ENCODE results near the gene ABCA6. TPM values are rescaled to one million over a fixed set of nuclear protein-coding genes. Genes with fewer than 3 reads are reported as not detected.
A peak's percentile ranks its signal among the peaks of the same experiment; 100 is the strongest.

ABCA6 gene
- total and polyA plus RNA-seq, 5 experiments from 2014 or later: 0.15 to 0.70 (median 0.66) TPM; not detected in 2

DNA sequence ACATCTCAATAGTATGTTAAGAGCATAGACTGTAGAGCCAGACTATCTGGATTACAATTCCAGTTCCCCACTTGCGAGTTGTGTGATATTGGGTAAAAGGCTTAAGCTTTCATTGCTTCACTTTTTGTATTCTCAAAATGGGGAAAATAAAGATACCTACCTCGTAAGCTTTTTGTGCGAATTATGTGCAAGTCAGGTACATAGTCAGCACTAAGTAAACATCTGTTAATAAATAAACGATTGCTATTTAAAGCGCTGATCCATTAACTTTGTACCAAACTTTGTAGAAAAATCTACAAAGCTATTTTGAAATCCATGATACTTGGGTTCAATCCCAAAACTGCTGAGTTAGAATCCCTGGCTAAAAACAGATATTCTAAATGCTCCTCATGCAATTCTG, 19.6 kb downstream of the ABCA6 start:
- H3K9me3 Mint-ChIP-seq: no peaks in the 10 kb centered on the region
- no peak overlapping the region for H3K4me3 Mint-ChIP-seq
- ATAC-seq (no peak), DNase-seq (no peak)
- H3K36me3 Mint-ChIP-seq: no peaks in the 10 kb centered on the region
- POLR2A ChIA-PET: no interaction called here
- H3K4me1 Mint-ChIP-seq: peaks cover 0 to 8% (median 0%) of the 10 kb centered on the region in 4 donors
- H3K27me3 Mint-ChIP-seq: peaks cover 0 to 7% (median 0%) of the 10 kb centered on the region in 5 donors
- no peak overlapping the region for H3K27ac Mint-ChIP-seq

DNA sequence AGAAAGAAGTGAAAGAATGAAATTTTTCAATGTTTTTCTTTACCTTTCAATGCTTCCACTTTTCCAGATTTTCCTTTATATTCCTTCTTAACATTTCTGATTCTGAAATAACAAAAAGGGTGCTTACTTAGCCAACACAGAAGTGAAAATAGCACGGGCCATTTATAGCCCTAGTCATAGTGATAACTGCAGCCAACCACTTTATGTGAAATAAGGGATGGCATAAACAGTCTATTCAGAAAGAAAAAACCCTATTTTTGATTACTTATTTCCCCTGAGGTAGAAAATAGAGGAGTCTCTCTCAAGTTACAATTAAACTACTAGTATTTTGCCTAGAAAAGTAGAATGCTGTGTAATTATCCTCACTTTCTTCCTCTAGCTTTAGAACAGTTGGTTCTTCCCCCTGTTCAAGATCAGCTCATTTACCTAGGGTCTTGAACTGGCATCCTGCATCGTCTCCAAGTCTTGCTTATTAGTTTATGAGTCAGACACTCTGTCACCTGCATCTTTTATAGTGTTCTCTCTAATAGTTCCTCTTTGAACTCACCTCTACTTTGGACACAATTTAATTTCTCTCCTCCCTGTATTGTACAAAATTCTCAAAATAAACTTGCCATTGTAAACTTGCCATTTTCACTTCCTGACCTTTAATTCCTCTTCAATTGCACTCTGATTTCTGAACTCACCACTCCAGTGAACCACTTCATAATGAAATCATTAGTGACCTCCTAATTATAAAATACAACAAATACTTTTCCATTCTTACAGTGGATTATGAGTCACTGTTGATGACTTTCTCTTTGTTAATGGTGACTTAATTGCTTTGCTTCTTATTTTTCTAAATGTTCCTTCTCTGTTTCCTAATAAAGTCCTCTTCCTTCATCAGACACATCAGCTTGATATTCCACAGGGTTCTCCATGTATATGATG, 23.6 kb downstream of the ABCA6 start:
- H3K36me3 Mint-ChIP-seq: peaks cover 0 to 2% (median 0%) of the 10 kb centered on the region in 3 donors
- H3K9me3 Mint-ChIP-seq: no peaks in the 10 kb centered on the region
- ATAC-seq (no peak), DNase-seq (no peak)
- H3K27me3 Mint-ChIP-seq: peaks cover 0 to 7% (median 0%) of the 10 kb centered on the region in 5 donors
- POLR2A ChIA-PET: no interaction called here
- no peak overlapping the region for H3K27ac Mint-ChIP-seq
- peaks cover 0 to 14% (median 0%) of the 10 kb centered on the region in 4 donors for H3K4me1 Mint-ChIP-seq
- H3K4me3 Mint-ChIP-seq: no peak overlapping the region

DNA sequence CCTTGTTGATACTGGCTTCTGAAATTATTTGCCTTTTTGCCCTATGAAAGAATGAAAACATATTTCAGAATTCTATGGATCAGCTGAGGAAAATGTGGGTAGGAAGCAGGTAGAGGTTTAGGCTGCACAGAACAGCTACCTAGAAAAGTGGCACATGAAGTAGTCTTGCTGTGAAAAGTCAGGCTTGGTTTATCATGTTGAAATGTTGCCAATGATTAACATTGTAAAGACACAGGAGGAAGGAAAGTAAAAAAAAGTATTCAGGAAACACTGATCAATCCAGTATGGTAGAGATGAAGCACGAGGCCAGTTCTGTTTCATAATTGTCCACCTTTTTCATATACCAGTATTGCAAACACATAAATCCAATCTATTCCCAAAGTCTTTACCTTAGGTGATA, 29.9 kb downstream of the ABCA6 start:
- Mint-ChIP-seq H3K4me1 (peaks cover 0 to 5% (median 0%) of the 10 kb centered on the region in 4 donors), H3K4me3 (no peak overlapping the region), H3K27me3 (no peaks in the 10 kb centered on the region), H3K36me3 (peaks cover 0 to 2% (median 0%) of the 10 kb centered on the region in 3 donors), H3K9me3 (no peaks in the 10 kb centered on the region), H3K27ac (no peak overlapping the region)
- POLR2A ChIA-PET: no interaction called here
- ATAC-seq: no peak
- no peak for DNase-seq

DNA sequence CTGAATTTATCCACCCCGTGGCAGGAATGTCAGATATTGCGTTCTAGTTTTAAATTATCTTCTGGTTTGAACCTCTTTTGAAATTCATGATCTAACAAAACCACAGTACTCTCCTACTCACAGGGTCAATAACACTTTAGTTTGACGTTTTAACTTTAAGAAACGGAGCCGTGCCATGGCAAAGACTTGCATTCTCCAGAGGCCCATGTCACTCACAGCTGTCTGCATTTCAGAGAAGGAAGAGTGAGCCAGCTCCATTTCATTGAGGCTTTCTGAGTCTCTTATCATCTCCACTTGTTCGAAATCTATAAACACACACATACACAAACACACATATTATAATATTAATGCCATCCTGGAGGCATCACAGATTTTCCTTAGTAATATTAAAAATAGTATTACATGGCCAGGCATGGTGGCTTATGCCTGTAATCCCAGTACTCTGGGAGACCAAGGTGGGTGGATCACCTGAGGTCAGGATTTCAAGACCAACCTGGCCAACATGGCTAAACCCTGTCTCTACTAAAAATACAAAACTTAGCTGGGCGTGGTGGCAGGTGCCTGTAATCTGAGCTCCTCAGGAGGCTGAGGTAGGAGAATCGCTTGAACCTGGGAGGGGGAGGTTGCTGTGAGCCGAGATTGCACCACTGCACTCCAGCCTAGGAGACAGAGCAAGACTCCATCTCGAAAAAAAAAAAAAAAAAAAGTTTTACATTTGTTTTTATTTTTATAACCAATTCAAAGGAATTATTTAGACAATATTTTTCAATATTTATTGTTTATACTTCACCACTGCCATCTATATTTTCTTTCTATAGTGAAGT, 35.6 kb downstream of the ABCA6 start:
- no peaks in the 10 kb centered on the region for H3K4me1 Mint-ChIP-seq
- H3K4me3 Mint-ChIP-seq: no peak overlapping the region
- H3K36me3 Mint-ChIP-seq: no peaks in the 10 kb centered on the region
- ATAC-seq (no peak), DNase-seq (no peak)
- peaks cover 0 to 3% (median 0%) of the 10 kb centered on the region in 5 donors for H3K27me3 Mint-ChIP-seq
- H3K9me3 Mint-ChIP-seq: no peaks in the 10 kb centered on the region
- POLR2A ChIA-PET: no interaction called here
- H3K27ac Mint-ChIP-seq: no peak overlapping the region

DNA sequence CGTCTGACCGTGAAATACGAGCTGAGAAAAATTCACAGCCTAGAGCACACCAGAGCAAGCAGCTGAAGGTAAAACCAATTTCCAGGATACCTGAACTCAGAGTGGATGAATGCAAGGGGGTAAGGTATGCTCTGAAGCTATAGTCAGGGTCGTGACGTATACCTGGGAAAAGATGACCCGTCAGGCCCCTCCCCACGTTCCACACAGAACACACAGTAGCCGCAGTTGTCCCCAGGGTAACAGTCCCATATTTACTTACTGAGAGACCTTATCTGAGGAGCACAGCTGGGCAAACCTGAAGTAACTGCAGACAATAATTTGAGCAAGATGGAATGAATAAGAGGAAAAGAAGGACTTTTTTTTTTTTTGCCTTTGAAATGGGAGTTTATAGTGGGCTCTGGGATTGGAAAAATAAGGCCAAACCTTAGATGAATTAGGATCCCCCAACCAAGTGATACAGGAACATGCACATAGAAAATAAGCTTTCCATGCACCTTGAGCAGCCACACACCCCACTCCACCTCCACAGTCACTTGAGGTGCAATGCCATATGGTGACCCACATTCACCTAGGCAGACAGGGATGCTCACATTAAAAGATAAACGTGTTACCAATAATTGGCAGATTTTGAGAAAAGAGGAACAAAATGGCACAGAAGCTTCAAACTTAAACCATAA, 38.0 kb downstream of the ABCA6 start:
- POLR2A ChIA-PET: no interaction called here
- DNase-seq (no peak), ATAC-seq (no peak)
- no peaks in the 10 kb centered on the region for H3K4me1 Mint-ChIP-seq
- H3K27me3 Mint-ChIP-seq: peaks cover 0 to 3% (median 0%) of the 10 kb centered on the region in 5 donors
- H3K27ac Mint-ChIP-seq: no peak overlapping the region
- H3K36me3 Mint-ChIP-seq: no peaks in the 10 kb centered on the region
- H3K9me3 Mint-ChIP-seq: no peaks in the 10 kb centered on the region
- H3K4me3 Mint-ChIP-seq: no peak overlapping the region

DNA sequence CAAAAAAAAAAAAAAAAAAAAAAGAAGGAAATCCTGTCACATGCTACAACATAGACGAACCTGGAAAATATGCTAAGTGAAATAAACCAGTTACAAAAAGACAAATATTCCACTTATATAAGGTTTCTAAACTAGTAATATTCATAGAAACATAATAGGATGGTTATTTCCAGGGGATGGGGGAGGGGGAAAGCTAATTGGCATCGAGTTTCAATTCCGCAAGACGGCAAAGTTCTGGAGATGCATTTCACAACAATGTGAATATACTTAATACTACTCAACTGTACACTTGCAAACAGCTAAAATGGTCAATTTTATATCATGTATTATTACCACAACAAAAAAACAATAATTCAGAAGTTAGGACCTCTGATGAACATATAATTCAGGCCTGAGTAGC, 43.1 kb downstream of the ABCA6 start:
- Mint-ChIP-seq H3K27me3 (no peaks in the 10 kb centered on the region), H3K27ac (no peak overlapping the region), H3K36me3 (no peaks in the 10 kb centered on the region), H3K9me3 (no peaks in the 10 kb centered on the region), H3K4me1 (peaks cover 0 to 2% (median under 1%) of the 10 kb centered on the region in 4 donors), H3K4me3 (no peak overlapping the region)
- POLR2A ChIA-PET: no interaction called here
- no peak for DNase-seq
- no peak for ATAC-seq

DNA sequence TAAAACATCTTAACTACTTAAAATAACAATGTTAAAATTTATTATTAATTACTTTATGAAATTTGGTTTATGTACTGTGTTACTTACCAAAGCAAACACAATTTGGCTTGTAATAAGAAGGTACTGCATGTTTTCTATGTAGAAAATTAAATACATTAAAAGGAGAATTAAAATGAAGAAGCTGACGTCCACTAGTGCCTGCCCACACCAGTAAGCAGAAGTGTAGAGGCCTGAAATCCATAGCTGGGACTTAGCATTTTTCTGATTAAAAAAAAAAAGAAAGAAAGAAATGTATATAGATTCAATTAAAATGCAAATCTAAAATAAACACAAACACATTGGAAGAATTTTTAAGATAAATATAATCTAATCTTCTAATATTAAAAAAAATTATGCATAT, 45.2 kb downstream of the ABCA6 start:
- no peaks in the 10 kb centered on the region for H3K36me3 Mint-ChIP-seq
- DNase-seq (no peak), ATAC-seq (no peak)
- H3K9me3 Mint-ChIP-seq: no peaks in the 10 kb centered on the region
- no peak overlapping the region for H3K4me3 Mint-ChIP-seq
- POLR2A ChIA-PET: no interaction called here
- no peak overlapping the region for H3K27ac Mint-ChIP-seq
- peaks cover 2 to 8% (median 6%) of the 10 kb centered on the region in 4 donors for H3K4me1 Mint-ChIP-seq
- peaks cover 0 to 4% (median 2%) of the 10 kb centered on the region in 5 donors for H3K27me3 Mint-ChIP-seq

DNA sequence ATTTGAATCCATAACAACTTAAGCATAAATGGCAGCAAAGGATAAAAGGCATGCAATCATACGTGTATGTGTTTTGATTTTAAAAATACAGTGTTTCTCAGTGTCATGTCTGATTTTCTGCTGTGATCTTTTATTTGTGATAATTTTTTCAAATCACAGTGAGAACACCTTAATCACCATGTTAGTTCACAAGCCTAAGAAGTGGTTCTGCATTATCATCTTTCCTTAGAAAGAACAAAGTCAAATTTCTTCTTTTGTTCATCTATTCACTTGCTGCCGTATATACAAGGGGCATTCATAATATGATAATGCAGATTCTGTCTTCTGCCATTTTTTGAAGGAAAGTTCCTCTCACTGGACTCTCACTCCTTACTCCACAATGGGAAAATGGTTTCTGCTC, 47.7 kb downstream of the ABCA6 start:
- DNase-seq (no peak), ATAC-seq (no peak)
- no peak overlapping the region for H3K27ac Mint-ChIP-seq
- POLR2A ChIA-PET: no interaction called here
- no peaks in the 10 kb centered on the region for H3K9me3 Mint-ChIP-seq
- H3K4me1 Mint-ChIP-seq: peaks cover 2 to 8% (median 6%) of the 10 kb centered on the region in 4 donors
- no peak overlapping the region for H3K4me3 Mint-ChIP-seq
- no peaks in the 10 kb centered on the region for H3K36me3 Mint-ChIP-seq
- peaks cover 0 to 4% (median 2%) of the 10 kb centered on the region in 5 donors for H3K27me3 Mint-ChIP-seq

DNA sequence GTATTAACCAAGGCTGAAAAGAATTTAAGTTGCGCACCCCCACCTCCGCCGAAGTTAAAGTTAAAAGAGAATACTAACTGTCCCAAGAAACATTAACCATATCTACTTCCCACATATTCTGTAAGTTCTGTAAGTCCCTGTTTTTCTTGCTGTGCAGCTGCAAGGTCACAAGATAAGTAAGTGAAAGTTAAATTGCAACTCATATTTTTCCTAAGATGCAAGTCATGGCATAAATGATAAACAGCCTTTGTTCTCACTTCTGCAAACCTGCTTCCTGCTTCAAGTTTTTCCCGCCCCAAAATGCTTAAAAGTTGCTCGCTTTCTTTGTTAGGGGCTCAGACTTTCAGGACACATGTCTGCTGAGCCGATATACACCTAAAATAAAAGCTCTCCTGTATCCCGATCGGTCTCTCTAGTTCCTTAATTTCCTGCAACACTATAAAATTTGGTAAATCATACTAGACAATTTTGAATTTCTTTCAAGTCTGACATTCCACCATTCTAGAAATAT, 48.4 kb downstream of the ABCA6 start:
- ATAC-seq (no peak), DNase-seq (no peak)
- Mint-ChIP-seq H3K36me3 (no peaks in the 10 kb centered on the region), H3K27ac (peak overlapping the region in 1 of 10 donors; percentile 3), H3K27me3 (peaks cover 0 to 10% (median 3%) of the 10 kb centered on the region in 5 donors), H3K4me1 (peaks cover 2 to 8% (median 6%) of the 10 kb centered on the region in 4 donors), H3K4me3 (peak overlapping the region in 7 of 10 donors; percentile 31 to 58 (median 47)), H3K9me3 (no peaks in the 10 kb centered on the region)
- POLR2A ChIA-PET: no interaction called here

DNA sequence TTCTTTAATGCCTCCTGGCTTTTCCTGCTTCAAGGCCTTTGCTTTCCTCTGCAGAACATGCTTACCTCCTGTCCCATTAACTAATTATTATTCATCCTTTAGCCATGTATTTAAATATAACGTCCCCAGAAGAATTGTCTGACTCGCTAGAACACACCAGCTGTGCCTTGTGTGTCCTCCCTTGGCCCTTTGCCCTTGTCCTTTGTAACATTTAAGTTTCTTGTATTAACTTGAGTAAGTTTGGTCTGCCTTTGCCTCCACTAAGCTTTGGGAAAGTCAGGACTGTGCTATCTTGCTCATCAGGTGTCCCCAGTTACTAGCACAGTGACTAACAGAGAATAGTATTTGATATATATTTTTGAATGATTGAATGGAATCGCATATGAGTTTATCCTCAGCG, 51.3 kb downstream of the ABCA6 start:
- peaks cover 2 to 8% (median 6%) of the 10 kb centered on the region in 4 donors for H3K4me1 Mint-ChIP-seq
- H3K36me3 Mint-ChIP-seq: no peaks in the 10 kb centered on the region
- H3K27ac Mint-ChIP-seq: no peak overlapping the region
- no peak for ATAC-seq
- POLR2A ChIA-PET: no interaction called here
- no peaks in the 10 kb centered on the region for H3K9me3 Mint-ChIP-seq
- no peak overlapping the region for H3K4me3 Mint-ChIP-seq
- H3K27me3 Mint-ChIP-seq: peaks cover 0 to 11% (median 4%) of the 10 kb centered on the region in 5 donors
- no peak for DNase-seq

DNA sequence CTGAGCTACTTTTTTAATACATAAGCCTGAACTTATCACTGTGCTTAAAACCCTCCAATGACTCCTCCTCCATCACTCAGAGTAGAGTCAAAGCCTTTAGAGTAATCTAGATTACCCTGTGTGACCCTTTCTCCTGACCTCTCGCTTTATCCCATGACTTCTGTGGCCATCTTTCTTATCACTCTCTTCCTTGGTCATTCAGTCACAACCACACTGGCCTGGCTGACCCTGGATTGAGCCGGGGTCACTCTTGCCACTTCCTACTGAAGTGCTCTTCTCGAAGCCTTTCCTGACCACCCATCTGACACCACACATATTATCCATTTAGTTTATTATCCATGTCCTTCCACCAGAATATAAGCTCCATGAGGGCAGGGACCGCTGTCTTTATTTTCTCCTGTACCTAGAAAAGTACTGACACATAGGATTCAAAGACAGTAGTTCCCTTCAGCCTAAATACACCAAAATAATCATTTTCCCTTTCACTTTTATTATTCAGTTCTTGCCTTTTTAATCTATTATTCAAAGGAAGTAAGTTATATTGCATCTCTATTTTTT, 53.0 kb downstream of the ABCA6 start:
- Mint-ChIP-seq H3K27ac (no peak overlapping the region), H3K4me3 (no peak overlapping the region), H3K36me3 (no peaks in the 10 kb centered on the region), H3K4me1 (peaks cover 2 to 8% (median 5%) of the 10 kb centered on the region in 4 donors), H3K27me3 (peaks cover 0 to 11% (median 4%) of the 10 kb centered on the region in 5 donors), H3K9me3 (peaks cover 0 to under 1% (median 0%) of the 10 kb centered on the region in 9 donors)
- no peak for ATAC-seq
- no peak for DNase-seq
- POLR2A ChIA-PET: no interaction called here

DNA sequence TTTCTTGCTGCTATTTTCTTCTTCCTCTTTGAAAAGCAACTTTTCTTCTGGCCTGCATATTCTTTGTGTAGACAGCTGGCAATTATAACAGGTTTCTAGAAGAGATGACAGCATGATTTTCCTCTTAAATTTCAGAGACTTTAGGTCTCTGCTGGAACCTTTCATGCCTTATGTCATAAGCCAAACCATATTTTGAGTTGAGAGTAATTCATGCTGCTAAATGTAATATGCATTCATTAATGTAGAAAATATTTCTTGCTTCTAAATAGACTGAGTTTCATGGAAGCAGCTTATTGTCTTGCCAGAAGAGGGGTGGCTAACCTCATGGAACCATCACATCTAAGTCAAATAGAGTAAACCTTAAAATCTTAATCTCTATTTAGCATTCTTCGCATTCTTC, 55.1 kb downstream of the ABCA6 start:
- no peak overlapping the region for H3K4me3 Mint-ChIP-seq
- no peaks in the 10 kb centered on the region for H3K4me1 Mint-ChIP-seq
- POLR2A ChIA-PET: no interaction called here
- H3K27ac Mint-ChIP-seq: no peak overlapping the region
- peaks cover 0 to 10% (median 0%) of the 10 kb centered on the region in 3 donors for H3K36me3 Mint-ChIP-seq
- peaks cover 0 to 7% (median 0%) of the 10 kb centered on the region in 5 donors for H3K27me3 Mint-ChIP-seq
- ATAC-seq (no peak), DNase-seq (no peak)
- peaks cover 0 to 16% (median 1%) of the 10 kb centered on the region in 9 donors for H3K9me3 Mint-ChIP-seq

Measured in naive thymus-derived CD8-positive, alpha-beta T cell (primary cell).